Hair follicle dermal papilla cell (primary cell): Measurements from ENCODE around the gene EFCAB10. TPM values are rescaled to one million over a fixed set of nuclear protein-coding genes. Genes with fewer than 3 reads are reported as not detected.

Experiments
- total RNA-seq: library from RNA; depleted of rRNA; stranded (reverse); fragments of >200 nt; gene quantifications from 2 replicates; pipeline ENCODE4 v1.2.3, GENCODE V29; 2012

EFCAB10 gene
- 0.32 TPM in 1 of 2 replicates, not detected in the other for total RNA-seq

GRCh38 chr7:105581066-105581811 lies at the start of gene EFCAB10:
Gene EFCAB10 (minus strand): TSS chr7:105581493. CDS start chr7:105581463, 30 bp downstream.

GRCh38 chr7:105531792-105532671 lies 49.3 kb downstream of the EFCAB10 start, which contains the start of gene RINT1:
Gene RINT1 (plus strand): TSS chr7:105532201. CDS start chr7:105532316, 115 bp downstream.

GRCh38 chr7:105521717-105522463 lies 59.4 kb downstream of the EFCAB10 start, which contains the start of gene PUS7:
Gene PUS7 (minus strand): TSS chr7:105522271. CDS start chr7:105508512, 13,759 bp downstream.

Other genes with a start within 250 kb of the EFCAB10 start
- gene SRPK2, start 192.6 kb downstream of the EFCAB10 start, total RNA-seq, result 60.5 and 79.0 TPM in 2 replicates
- 23.7 and 28.2 TPM in 2 replicates for gene PUS7, start 59.2 kb downstream of the EFCAB10 start, total RNA-seq
- 21.3 and 28.2 TPM in 2 replicates for gene RINT1, start 49.3 kb downstream of the EFCAB10 start, total RNA-seq